DND-41 (cell line): ENCODE data around the gene PRELP.

Experiments used
- EZH2 ChIP-seq: IDR thresholded peaks from 3 replicates; pipeline ENCODE4 v1.6.1; 2012; ENCODE audit warnings: borderline replicate concordance, low read depth, mild to moderate bottlenecking, moderate library complexity, low read length, inconsistent platforms; ENCODE audit not compliant: severe bottlenecking
- TF ChIP-seq, protein P1 (sequence below): IDR thresholded peaks from 2 replicates; pipeline ENCODE4 v1.5.1; 2012; ENCODE audit warnings: borderline replicate concordance, low read length, moderate library complexity, mild to moderate bottlenecking; ENCODE audit not compliant: poor library complexity, severe bottlenecking; ENCODE audit errors: extremely low read depth

DNA sequence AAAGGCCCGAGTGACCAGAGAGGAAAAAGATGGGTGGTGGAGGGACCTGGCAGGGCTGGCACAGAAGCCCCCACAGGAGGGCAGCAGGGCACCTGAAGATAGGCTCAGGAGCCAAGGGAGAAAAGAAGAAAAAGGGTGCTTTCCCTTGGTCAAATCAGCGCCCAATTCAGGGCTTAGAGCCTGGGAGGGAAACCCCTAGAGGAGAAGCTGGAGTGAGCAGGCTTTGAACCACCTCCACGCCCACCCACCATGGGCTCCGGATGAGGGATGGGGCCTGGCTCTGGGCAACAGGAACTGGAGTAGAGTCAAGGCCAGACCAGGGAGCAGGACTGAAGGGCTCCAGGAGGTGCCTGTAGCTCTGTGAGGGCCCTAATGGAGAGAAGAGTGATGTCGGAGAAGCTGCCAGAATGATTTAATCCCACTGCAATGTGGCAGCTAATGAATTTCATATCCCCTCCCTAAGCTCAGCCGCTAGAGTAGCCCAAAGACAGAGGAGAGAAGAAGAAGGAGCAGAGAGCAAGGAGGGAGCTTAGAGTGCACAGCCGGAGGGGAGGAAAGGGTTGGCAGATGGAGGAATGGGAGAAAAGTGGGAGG is 12.0 kb upstream of the PRELP start:
- TF ChIP-seq, protein P1, sequence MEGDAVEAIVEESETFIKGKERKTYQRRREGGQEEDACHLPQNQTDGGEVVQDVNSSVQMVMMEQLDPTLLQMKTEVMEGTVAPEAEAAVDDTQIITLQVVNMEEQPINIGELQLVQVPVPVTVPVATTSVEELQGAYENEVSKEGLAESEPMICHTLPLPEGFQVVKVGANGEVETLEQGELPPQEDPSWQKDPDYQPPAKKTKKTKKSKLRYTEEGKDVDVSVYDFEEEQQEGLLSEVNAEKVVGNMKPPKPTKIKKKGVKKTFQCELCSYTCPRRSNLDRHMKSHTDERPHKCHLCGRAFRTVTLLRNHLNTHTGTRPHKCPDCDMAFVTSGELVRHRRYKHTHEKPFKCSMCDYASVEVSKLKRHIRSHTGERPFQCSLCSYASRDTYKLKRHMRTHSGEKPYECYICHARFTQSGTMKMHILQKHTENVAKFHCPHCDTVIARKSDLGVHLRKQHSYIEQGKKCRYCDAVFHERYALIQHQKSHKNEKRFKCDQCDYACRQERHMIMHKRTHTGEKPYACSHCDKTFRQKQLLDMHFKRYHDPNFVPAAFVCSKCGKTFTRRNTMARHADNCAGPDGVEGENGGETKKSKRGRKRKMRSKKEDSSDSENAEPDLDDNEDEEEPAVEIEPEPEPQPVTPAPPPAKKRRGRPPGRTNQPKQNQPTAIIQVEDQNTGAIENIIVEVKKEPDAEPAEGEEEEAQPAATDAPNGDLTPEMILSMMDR, result peak; percentile 13
- peak; percentile 38 for TF ChIP-seq EZH2
